Measurements from ENCODE around the gene PLAGL2.

Gene PLAGL2

DNA sequence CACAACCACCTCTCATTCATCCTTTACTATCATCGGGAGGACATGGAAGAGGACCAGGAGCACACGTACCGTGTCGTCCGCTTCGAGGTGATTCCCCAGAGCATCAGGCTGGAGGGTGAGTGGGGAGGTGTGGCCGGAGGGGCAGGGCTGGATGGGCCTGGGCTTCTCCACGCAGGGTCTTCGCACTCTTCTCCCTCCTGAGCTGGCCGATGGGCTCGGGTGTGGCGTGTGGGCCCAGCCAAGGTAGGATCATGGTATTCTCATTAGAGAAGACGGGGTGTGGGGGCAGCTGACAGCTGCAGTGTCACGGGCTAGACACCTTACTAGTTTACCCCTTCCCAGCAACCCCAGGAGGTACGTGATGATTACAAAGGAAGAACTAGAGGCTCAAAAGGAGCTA is 64.6 kb downstream of the PLAGL2 start:
- DNase-seq (ENCODE audit: extremely low spot score): no peak
- ChIA-PET POLR2A (no interaction called here), CTCF (interaction anchor here (1.2 kb wide), 2 partner anchors 10 to 51 kb away, joined by 3 to 4 read pairs; no protein-coding TSS in a partner anchor)
- no peak for TF ChIP-seq CTCF (IDR thresholded peaks at IDR 0.05; ENCODE audit: control extremely low read depth, extremely low read depth, low read depth, missing control alignments)

All from GM10248 (cell line).